Measurements from ENCODE around the gene LRRC8A. TPM values are rescaled to one million over a fixed set of nuclear protein-coding genes. Genes with fewer than 3 reads are reported as not detected.

LRRC8A gene
- total RNA-seq, 8 experiments from 2014 or later: 13.7 to 26.8 (median 22.6) TPM

DNA sequence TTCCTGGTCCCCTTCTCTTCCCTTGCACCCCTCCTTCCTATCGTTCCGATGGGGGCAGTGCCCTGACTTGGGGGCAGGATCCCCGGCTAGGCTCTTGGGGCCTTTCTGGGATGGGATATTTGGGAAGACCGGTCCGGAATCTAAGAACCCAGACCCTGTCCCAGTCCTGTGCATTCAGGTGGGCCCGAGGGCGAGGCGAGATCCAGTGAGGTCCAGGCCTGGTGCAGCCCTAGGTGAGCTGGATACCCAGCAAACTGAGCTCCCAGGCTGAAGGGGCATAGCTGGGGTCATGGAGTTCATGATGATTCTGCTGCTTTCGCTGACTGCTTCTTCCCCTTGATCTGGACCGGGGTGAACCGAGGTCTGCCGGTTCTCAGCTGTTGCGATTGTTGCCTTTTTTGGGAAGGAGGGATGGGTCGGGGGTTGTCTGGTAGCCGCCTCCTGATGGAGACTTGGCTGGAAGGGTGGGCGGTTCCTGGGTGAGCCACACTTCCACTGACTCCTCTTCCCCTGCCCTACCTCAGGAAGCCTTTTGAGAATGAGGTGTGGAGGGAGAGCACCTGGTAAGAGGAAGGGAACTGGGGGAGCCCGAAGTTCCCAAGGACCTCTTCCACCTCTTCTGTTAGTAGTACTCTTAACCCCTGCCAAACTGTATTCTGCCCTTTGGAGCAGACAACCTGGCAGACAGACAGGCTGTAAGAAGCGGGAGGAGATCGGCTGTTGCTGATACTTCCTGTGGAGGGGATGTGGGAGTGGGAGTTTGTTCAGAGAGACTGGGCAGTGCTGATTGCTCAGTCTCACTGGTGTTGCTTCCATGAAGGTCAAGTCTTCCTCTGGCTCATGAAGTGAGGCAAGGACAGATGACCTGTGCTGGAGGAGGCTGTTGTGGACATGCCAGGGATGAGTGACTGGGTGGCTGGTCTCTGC, 1.0 kb downstream of the LRRC8A start:
- in situ Hi-C loops (cut with MboI; ENCODE audit: low pct_unique_long_range_greater_than_20kb in 2 of 9, low sequenced_read_pairs in 9 of 9, unreplicated experiment in 9 of 9): no loop called here
- ATAC-seq (replicated peaks in 6 of 8): peak in 6 of 8 experiments; percentile 3 to 21 (median 9)
- Histone ChIP-seq H3K4me3 (peak overlapping the region; percentile 76 to 94 (median 78)), H3K27ac (peak overlapping the region; percentile 92 to 93), H3K4me1 (replicated peaks in 1 of 2) (peaks cover 9 to 13% of the 10 kb centered on the region in 2 donors)
- WGBS, 10 experiments: 0 to 8% (median 3%) methylated on average over 1 to 13 of the region's 19 CpGs; no CpG with 5 or more reads in 4 of the 10 experiments

DNA sequence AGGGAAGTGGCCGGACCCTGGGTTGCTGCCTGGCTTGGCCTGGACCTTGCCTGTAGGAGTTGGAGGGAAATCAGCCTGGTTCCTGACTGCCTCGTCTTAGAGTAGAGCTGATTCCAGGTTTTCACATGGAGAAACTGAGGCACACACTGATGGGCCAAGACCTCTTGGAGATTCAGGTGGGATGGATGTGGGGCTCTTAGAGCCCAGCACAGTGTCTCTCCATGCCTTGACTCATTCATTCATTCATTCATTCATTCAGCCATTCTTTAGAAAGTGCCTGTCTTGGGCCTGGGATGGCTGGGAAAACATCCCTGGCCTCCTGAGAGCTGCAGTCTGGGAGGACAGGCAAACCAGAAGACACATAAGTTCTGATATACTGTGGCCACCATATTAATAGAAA, 2.2 kb downstream of the LRRC8A start:
- 80% methylated on average over 1 of the region's 2 CpGs; no CpG with 5 or more reads in 9 of the 10 experiments for WGBS, 10 experiments
- peak overlapping the region in 1 of 5 donors; percentile 76 for H3K4me3 ChIP-seq
- peaks cover 9 to 13% of the 10 kb centered on the region in 2 donors for H3K4me1 ChIP-seq (replicated peaks in 1 of 2)
- no peak overlapping the region for H3K27ac ChIP-seq
- in situ Hi-C loops (cut with MboI; ENCODE audit: low pct_unique_long_range_greater_than_20kb in 2 of 9, low sequenced_read_pairs in 9 of 9, unreplicated experiment in 9 of 9): no loop called here
- no peak for ATAC-seq (replicated peaks in 6 of 8)

DNA sequence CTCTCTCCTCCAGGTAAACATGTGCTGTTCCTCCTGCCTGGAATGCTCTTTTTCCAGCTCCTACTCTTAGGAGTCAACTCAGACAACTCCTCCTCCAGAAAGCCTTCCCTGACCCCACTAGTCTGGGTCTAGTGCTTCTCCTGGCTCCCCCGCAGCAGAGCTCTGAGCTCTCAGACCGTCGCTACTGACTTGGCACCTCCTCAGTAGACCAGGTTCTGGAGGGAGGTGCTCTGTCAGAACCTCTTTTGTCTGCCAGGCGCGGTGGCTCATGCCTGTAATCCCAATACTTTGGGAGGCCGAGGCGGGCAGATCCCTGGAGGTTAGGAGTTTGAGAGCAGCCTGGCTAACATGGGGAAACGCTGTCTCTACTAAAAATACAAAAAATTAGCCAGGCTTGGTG, 3.4 kb downstream of the LRRC8A start:
- peaks cover 9 to 13% of the 10 kb centered on the region in 2 donors for H3K4me1 ChIP-seq (replicated peaks in 1 of 2)
- ATAC-seq (replicated peaks in 6 of 8): no peak
- 82 to 100% (median 98%) methylated on average over 2 to 7 of the region's 8 CpGs; no CpG with 5 or more reads in 3 of the 10 experiments for WGBS, 10 experiments
- H3K27ac ChIP-seq: no peak overlapping the region
- no peak overlapping the region for H3K4me3 ChIP-seq
- in situ Hi-C loops (cut with MboI; ENCODE audit: low pct_unique_long_range_greater_than_20kb in 2 of 9, low sequenced_read_pairs in 9 of 9, unreplicated experiment in 9 of 9): no loop called here

DNA sequence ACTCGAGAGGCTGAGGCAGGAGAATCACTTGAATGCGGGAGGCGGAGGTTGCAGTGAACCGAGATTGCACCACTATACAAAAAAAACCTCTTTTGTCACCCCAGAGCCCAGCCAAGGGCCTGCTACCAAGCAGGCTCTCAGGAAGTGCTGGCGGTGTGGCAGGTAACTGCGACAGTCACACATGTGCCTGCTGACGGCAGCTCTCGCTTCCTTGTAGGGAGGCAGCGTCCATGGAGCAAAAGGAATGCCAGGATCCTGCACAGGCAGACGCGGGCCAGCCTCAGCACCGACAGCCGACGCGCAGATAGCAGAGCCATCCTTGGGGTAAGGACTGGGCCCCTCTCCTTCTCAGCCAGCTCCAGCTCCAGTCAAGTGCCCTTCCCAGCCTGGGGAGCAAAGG, 3.9 kb downstream of the LRRC8A start:
- ATAC-seq (replicated peaks in 6 of 8): no peak
- Histone ChIP-seq H3K4me3 (no peak overlapping the region), H3K4me1 (replicated peaks in 1 of 2) (peaks cover 6 to 11% of the 10 kb centered on the region in 2 donors), H3K27ac (no peak overlapping the region)
- 89 to 100% (median 97%) methylated on average over 1 to 7 of the region's 15 CpGs; no CpG with 5 or more reads in 6 of the 10 experiments for WGBS, 10 experiments
- in situ Hi-C loops (cut with MboI; ENCODE audit: low pct_unique_long_range_greater_than_20kb in 2 of 9, low sequenced_read_pairs in 9 of 9, unreplicated experiment in 9 of 9): no loop called here

DNA sequence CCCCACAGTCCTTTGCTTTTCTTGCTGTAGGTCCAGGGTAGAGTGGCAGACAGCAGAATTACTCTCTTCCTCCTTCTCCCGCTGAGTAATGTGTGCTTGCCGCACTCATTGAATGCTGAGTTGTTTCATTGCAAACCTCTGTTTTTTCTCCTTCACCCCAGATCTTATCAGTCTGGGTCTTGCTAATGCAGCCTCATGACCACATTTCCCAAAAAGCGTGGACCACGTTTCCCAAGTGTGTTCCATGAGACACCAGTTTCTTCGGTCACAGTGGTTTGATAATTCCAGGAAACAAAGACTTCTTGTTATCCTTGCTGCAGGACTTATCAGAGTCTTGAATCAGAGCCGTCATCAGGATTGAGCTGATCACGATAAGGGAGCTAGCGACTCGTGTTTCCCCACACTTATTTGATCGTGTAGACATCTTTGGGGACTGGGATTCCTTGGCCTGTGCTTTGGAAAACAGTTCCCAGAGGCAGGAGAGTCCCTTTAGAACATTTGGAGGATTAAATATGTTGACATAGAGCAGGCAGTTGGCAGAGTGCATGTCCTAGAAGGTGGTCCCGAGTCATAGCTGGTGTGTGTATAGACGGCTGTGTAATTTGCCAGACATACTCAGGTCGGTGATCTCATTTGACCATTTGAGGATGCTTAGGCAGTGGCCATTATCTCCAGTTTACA, 4.4 kb downstream of the LRRC8A start:
- peaks cover 5 to 10% of the 10 kb centered on the region in 2 donors for H3K4me1 ChIP-seq (replicated peaks in 1 of 2)
- WGBS, 10 experiments: 40 to 100% (median 92%) methylated on average over 2 to 10 of the region's 13 CpGs; no CpG with 5 or more reads in 3 of the 10 experiments
- in situ Hi-C loops (cut with MboI; ENCODE audit: low pct_unique_long_range_greater_than_20kb in 2 of 9, low sequenced_read_pairs in 9 of 9, unreplicated experiment in 9 of 9): no loop called here
- no peak overlapping the region for H3K27ac ChIP-seq
- no peak for ATAC-seq (replicated peaks in 6 of 8)
- H3K4me3 ChIP-seq: no peak overlapping the region

DNA sequence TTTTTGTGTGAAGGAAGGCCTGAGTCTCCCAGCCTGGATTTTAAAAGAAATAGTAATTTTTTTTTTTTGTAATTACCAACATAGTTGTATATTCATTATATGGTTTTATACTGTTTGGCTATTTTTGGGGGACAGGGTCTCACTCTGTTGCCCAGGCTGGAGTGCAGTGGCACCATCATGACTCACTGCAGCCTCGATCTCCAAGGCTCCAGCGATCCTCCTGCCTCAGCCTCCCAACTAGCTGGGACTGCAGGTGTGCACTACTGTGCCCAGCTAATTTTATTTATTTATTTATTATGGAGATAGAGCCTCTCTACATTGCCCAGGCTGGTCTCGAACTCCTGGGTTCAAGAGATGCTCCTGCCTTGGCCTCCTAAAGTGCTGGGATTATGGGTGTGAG, 5.1 kb downstream of the LRRC8A start:
- in situ Hi-C loops (cut with MboI; ENCODE audit: low pct_unique_long_range_greater_than_20kb in 2 of 9, low sequenced_read_pairs in 9 of 9, unreplicated experiment in 9 of 9): no loop called here
- H3K27ac ChIP-seq: no peak overlapping the region
- no peak for ATAC-seq (replicated peaks in 6 of 8)
- WGBS, 10 experiments: 71 to 100% (median 97%) methylated on average over 1 to 3 of the region's 3 CpGs; no CpG with 5 or more reads in 2 of the 10 experiments
- H3K4me3 ChIP-seq: no peak overlapping the region
- H3K4me1 ChIP-seq (replicated peaks in 1 of 2): peaks cover 5 to 10% of the 10 kb centered on the region in 2 donors

DNA sequence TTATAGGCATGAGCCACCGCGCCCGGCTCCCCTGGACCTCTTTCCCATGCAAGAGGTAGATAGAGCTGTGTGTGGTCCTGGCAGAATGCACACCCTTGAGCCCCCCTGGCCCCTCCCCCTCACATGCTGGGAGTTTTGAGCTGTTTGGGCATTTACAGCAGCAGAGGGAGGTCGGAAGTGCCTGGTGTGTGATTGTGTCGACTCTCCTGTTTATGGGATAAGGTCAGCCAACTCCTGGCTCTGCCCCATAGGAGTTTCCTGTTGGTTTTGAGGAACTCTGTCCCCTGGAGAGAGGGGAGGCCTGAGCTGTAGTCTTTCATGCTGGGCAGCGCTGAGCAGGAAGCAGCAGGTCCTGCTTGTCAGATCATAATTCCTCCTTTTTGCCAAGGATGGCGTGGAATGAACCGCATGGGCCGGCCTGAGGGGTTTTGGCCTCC, 6.0 kb downstream of the LRRC8A start:
- in situ Hi-C loops (cut with MboI; ENCODE audit: low pct_unique_long_range_greater_than_20kb in 2 of 9, low sequenced_read_pairs in 9 of 9, unreplicated experiment in 9 of 9): no loop called here
- WGBS, 10 experiments: 29 to 81% (median 60%) methylated on average over 1 to 3 of the region's 9 CpGs; no CpG with 5 or more reads in 7 of the 10 experiments
- peaks cover 5 to 10% of the 10 kb centered on the region in 2 donors for H3K4me1 ChIP-seq (replicated peaks in 1 of 2)
- no peak overlapping the region for H3K27ac ChIP-seq
- ATAC-seq (replicated peaks in 6 of 8): no peak
- no peak overlapping the region for H3K4me3 ChIP-seq

DNA sequence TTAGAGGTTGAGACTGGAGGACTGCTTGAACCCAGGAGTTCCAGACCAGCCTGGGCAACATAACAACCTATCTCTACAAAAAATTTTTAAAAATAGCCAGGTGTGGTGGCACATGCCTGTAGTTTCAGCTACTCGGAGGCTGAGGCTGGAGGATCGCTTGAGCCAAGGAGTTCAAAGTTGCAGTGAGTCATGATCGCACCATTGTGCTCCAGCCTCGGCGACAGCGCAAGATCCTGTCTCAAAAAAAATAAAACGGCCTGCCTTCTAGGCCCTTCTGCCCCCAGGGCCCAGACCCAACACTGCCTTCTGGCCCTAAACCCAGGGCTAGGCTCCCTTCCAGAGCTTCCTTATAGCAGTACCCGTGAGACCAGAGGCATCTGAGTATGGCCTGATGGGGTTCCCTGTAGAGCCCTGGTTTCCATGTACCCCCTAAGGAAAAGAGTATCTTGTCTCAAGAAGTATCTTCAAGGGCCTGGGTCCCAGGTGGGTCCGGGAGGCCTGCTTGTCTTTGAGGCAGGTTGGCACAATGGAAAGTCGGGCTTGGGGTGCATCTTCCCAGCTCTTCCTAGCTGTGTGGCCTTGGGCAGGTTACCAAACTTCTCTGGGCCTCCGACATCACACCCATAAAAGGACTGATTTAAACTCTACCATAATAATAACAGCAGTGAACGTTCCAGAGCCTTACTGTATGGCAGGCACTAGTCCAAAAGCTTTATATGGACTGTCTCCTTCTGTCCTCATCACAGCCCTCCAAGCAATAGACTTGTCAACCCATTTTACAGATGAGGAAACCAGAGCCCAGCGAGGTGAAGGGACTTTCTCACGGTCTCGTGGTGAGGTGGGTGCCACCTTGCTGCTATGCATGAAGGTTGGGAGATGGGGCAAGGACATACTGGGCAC, 9.6 kb downstream of the LRRC8A start:
- WGBS, 10 experiments: 40 to 95% (median 88%) methylated on average over 1 to 10 of the region's 15 CpGs; no CpG with 5 or more reads in 5 of the 10 experiments
- in situ Hi-C loops (cut with MboI; ENCODE audit: low pct_unique_long_range_greater_than_20kb in 2 of 9, low sequenced_read_pairs in 9 of 9, unreplicated experiment in 9 of 9): no loop called here
- Histone ChIP-seq H3K4me1 (replicated peaks in 1 of 2) (no peaks in the 10 kb centered on the region), H3K27ac (no peak overlapping the region), H3K4me3 (no peak overlapping the region)
- ATAC-seq (replicated peaks in 6 of 8): peak in 1 of 8 experiments; percentile 1

DNA sequence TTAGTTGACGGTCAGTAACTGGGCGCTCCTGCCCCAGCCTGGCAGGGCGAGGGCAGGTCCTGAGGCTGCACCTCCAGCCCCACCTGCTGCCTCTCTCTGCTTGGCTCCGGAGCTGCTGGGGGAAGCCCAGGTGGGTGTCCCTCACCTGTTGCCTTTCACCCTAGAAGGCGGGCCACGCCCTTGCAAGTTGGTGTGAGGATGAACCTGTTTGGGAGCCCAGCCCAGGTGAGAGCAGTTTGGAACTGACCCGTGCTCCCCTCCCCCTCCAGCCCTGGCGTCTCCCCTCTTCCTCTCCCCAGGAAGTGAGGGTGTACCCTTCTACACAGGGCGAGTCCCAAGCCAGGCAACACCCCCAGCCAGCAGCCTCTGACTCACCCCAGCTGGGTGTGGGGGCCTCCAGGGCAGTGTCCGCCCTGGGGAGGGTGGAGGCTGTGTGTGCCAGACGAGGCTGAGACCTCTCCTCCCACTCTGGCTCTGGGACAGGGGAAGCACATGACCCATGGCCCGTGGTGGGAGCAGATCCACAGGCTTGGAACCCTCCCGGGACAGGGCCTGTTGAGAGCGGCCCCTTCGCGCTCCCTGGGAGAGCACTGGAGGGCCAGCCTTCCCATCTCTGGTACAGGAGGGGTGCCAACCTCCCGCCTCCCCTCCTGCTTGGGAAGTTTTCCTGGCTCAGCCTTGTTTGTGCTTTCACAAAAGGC, 10.4 kb downstream of the LRRC8A start:
- peak; percentile 53 to 98 (median 84) for ATAC-seq (replicated peaks in 6 of 8)
- no peak overlapping the region for H3K4me3 ChIP-seq
- no peaks in the 10 kb centered on the region for H3K4me1 ChIP-seq (replicated peaks in 1 of 2)
- no peak overlapping the region for H3K27ac ChIP-seq
- 0 to 67% (median 20%) methylated on average over 1 to 3 of the region's 17 CpGs; no CpG with 5 or more reads in 7 of the 10 experiments for WGBS, 10 experiments
- in situ Hi-C loops (cut with MboI; ENCODE audit: low pct_unique_long_range_greater_than_20kb in 2 of 9, low sequenced_read_pairs in 9 of 9, unreplicated experiment in 9 of 9): no loop called here

DNA sequence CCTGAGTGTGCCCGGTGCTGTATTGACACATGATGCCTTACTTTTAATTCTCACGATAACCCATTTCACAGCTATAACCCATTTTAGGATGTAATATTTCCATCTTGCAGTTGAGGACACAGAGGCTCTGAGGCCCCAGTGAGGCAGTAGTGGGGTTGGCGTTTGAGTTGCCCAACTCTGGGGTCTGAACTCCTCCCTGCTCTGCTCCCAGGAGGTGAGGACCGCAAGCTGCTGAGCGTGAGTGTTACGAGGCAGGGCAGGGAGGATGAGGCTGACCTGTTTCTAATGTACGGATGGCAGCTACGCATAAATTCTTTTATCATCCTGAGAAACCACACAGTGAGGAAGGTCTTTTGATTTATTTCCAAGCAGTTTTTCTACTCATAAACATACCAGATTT, 11.4 kb downstream of the LRRC8A start:
- Histone ChIP-seq H3K4me1 (replicated peaks in 1 of 2) (no peaks in the 10 kb centered on the region), H3K27ac (no peak overlapping the region), H3K4me3 (no peak overlapping the region)
- in situ Hi-C loops (cut with MboI; ENCODE audit: low pct_unique_long_range_greater_than_20kb in 2 of 9, low sequenced_read_pairs in 9 of 9, unreplicated experiment in 9 of 9): no loop called here
- 18 to 100% (median 71%) methylated on average over 1 to 7 of the region's 8 CpGs; no CpG with 5 or more reads in 3 of the 10 experiments for WGBS, 10 experiments
- no peak for ATAC-seq (replicated peaks in 6 of 8)

DNA sequence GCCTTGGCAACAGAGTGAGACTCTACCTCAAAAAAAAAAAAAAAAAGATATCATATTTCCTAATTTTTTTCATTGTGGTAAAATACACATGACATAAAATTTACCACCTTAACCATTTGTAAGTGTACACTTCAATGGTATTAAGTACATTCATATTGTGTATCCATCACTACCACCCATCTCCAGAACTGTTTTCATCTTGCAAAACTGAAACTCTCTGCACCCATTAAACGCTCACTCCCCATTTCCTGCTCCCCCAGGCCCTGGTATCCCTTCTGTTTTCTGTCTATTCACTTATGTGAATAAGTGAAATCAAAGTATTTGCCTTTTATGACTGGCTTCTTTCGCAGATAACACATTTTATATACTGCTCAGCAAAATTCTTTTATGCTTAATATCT, 12.8 kb downstream of the LRRC8A start:
- in situ Hi-C loops (cut with MboI; ENCODE audit: low pct_unique_long_range_greater_than_20kb in 2 of 9, low sequenced_read_pairs in 9 of 9, unreplicated experiment in 9 of 9): no loop called here
- no peak overlapping the region for H3K4me3 ChIP-seq
- H3K4me1 ChIP-seq (replicated peaks in 1 of 2): no peaks in the 10 kb centered on the region
- WGBS, 10 experiments: 67 to 100% (median 87%) methylated on average over 1 to 2 of the region's 2 CpGs; no CpG with 5 or more reads in 4 of the 10 experiments
- no peak overlapping the region for H3K27ac ChIP-seq
- no peak for ATAC-seq (replicated peaks in 6 of 8)

DNA sequence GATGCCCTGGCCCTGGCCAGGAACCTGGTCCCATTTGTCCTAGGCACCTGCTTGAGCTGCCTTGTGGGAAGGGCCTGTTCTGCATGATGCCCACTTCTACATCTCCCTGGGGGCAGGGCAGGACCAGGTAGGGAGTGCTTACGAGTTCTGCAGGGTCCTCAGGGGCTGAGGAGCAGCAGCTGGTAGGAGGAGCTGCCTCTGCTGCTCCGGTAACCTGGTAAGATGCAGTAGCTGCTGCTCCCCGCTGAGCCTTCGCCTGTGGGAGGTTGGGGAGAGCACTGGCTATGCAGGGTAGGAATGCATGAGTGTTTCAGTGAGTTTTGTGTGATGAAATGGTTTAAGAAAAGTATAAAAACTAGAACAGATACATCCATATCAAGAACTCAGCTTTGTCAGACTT, 13.6 kb downstream of the LRRC8A start:
- H3K4me3 ChIP-seq: no peak overlapping the region
- H3K4me1 ChIP-seq (replicated peaks in 1 of 2): no peaks in the 10 kb centered on the region
- 50 to 92% (median 65%) methylated on average over 2 to 4 of the region's 4 CpGs; no CpG with 5 or more reads in 6 of the 10 experiments for WGBS, 10 experiments
- no peak for ATAC-seq (replicated peaks in 6 of 8)
- in situ Hi-C loops (cut with MboI; ENCODE audit: low pct_unique_long_range_greater_than_20kb in 2 of 9, low sequenced_read_pairs in 9 of 9, unreplicated experiment in 9 of 9): no loop called here
- H3K27ac ChIP-seq: no peak overlapping the region
